Sigmoid colon (tissue), 3 donors: Measurements from ENCODE around the gene UNG.

Source experiments
- POLR2A ChIP-seq, 2 donors: fragments of 450-650 bp; IDR thresholded peaks; one replicate each; pipeline ENCODE4 v1.6.1; 2016; ENCODE audit warnings: antibody characterized with exemption in 2 of 2, mild to moderate bottlenecking in 2 of 2, moderate library complexity in 2 of 2
- TF ChIP-seq, protein P1 (sequence below), 4 experiments: fragments of 450-650 bp in 3 of 4; fragments of 200-600 bp in 1 of 4; IDR thresholded peaks; one replicate each; pipeline ENCODE4 v1.5.1; 2016 to 2019; ENCODE audit warnings: antibody characterized with exemption in 4 of 4, mild to moderate bottlenecking in 3 of 4, moderate library complexity in 2 of 4

DNA sequence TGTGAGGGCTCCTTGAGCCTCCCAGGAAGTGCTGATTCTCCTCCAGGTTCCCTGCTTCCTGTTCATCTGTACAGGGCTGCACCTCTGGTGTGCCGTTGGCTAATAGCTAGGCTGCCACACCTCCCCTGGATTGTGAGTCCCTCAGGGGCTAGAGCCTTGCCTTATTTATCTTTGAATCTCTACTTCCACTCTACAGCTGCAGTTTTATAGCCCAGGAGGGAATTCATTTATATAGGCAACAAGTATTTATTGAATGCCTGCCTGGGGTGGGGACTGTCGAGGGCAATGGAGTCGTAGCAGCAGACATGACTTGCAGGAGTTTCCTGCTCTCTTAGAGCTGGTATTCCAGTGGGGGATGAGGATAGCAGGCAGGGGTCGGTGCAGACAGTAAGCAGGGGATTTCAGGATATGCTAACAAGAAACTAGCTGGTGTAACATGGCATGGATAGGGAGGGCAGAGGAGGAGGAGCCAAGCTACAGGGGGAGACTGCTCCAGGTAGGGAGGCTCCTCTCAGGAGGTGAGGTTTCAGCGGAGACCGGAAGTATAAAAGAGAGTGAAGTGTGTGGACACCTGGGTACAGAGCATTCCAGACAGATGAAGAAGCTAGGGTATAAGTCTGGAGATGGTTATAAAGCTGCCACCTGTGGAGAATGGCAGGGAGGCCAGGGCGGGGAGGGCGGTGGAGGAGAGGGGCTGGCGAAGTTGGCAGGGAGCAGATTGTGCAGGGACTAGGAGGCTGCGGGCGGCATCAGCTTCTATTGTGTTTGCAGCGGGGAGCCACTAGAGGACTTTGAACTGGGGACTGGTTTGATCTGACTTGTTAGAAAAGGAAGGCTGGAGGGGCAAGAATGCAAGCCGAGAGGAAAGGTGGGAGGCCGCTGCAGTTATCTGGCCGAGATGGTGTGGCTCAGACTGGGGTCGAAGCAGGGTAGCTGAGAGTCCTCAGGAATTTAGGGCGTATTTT is 27.8 kb upstream of the UNG start:
- TF ChIP-seq POLR2A (IDR thresholded peaks at IDR 0.05), result no peak
- TF ChIP-seq, protein P1, sequence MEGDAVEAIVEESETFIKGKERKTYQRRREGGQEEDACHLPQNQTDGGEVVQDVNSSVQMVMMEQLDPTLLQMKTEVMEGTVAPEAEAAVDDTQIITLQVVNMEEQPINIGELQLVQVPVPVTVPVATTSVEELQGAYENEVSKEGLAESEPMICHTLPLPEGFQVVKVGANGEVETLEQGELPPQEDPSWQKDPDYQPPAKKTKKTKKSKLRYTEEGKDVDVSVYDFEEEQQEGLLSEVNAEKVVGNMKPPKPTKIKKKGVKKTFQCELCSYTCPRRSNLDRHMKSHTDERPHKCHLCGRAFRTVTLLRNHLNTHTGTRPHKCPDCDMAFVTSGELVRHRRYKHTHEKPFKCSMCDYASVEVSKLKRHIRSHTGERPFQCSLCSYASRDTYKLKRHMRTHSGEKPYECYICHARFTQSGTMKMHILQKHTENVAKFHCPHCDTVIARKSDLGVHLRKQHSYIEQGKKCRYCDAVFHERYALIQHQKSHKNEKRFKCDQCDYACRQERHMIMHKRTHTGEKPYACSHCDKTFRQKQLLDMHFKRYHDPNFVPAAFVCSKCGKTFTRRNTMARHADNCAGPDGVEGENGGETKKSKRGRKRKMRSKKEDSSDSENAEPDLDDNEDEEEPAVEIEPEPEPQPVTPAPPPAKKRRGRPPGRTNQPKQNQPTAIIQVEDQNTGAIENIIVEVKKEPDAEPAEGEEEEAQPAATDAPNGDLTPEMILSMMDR (IDR thresholded peaks at IDR 0.05), result no peak
